GM12878 (cell line): ENCODE results near the gene TRAF7. TPM values are rescaled to one million over a fixed set of nuclear protein-coding genes. Genes with fewer than 3 reads are reported as not detected.

ENCODE experiments used
- BHLHE40 ChIP-seq, 2 experiments: fragments of 450-650 bp in 1 of 2; IDR thresholded peaks; 2 replicates each; pipeline ENCODE4 v1.6.1; 2011 to 2017; ENCODE audit warnings: low read depth in 2 of 2, borderline replicate concordance in 1 of 2, improper control_type of control experiment in 1 of 2, low read length in 1 of 2, mild to moderate bottlenecking in 1 of 2
- CBX3 ChIP-seq: fragments of 200-600 bp; sonication (generic); IDR thresholded peaks from 2 replicates; pipeline ENCODE4 v1.6.1; 2016; ENCODE audit warnings: low read depth, borderline replicate concordance
- EED ChIP-seq: sonication (generic); IDR thresholded peaks from 2 replicates; pipeline ENCODE4 v1.6.1; 2016; ENCODE audit warnings: antibody characterized with exemption, low read depth
- HDAC6 ChIP-seq: fragments of 200-600 bp; sonication (generic); IDR thresholded peaks from one replicate; pipeline ENCODE4 v1.8.0; 2017; ENCODE audit warnings: antibody characterized with exemption; ENCODE audit not compliant: unreplicated experiment
- NFYA ChIP-seq: IDR thresholded peaks from 2 replicates; pipeline ENCODE4 v1.6.1; 2011; ENCODE audit warnings: low read depth, mild to moderate bottlenecking, low read length, improper control_type of control experiment, borderline replicate concordance
- NR2C2 ChIP-seq: IDR thresholded peaks from 2 replicates; pipeline ENCODE4 v1.6.1; 2011; ENCODE audit warnings: borderline replicate concordance, low read depth; ENCODE audit not compliant: control insufficient read depth, insufficient read length
- RELA ChIP-seq: fragments of 450-650 bp; IDR thresholded peaks from 2 replicates; pipeline ENCODE4 v1.8.0; 2014; ENCODE audit warnings: borderline replicate concordance; ENCODE audit not compliant: partially characterized antibody
- RUNX3 ChIP-seq: IDR thresholded peaks from 2 replicates; pipeline ENCODE4 v1.6.1; 2012; ENCODE audit warnings: low read length, inconsistent platforms
- SP1 ChIP-seq: IDR thresholded peaks from one replicate; pipeline ENCODE4 v1.6.1; 2011; ENCODE audit warnings: low read depth, low read length
- TARDBP ChIP-seq: IDR thresholded peaks from 2 replicates; pipeline ENCODE4 v1.6.1; 2016; ENCODE audit warnings: borderline replicate concordance
- TCF7 ChIP-seq: IDR thresholded peaks from 2 replicates; pipeline ENCODE4 v1.6.1; 2014; ENCODE audit warnings: antibody characterized with exemption, borderline replicate concordance
- YBX1 ChIP-seq: fragments of 450-650 bp; IDR thresholded peaks from 2 replicates; pipeline ENCODE4 v1.6.1; 2016; ENCODE audit warnings: antibody characterized with exemption
- ZNF24 ChIP-seq: fragments of 450-650 bp; IDR thresholded peaks from 2 replicates; pipeline ENCODE4 v1.6.1; 2017; ENCODE audit warnings: antibody characterized with exemption, mild to moderate bottlenecking
- ZNF622 ChIP-seq: fragments of 450-650 bp; IDR thresholded peaks from 2 replicates; pipeline ENCODE4 v1.6.1; 2017; ENCODE audit warnings: mild to moderate bottlenecking, inconsistent platforms
- polyA plus RNA-seq, 11 experiments: library from polyadenylated mRNA; depleted of rRNA in 4 of 11; unstranded in 6 of 11; stranded (reverse) in 5 of 11; fragments of >200 nt; fragmentation: Nextera tagmentation in 4 of 11; fragmentation: Illumina TruSeq in 1 of 11; extraction: Ambion mirVana in 4 of 11; extraction: Trizol in 1 of 11; gene quantifications; 1 replicate in 1 of 11; 2 replicates in 10 of 11; pipeline versions ENCODE4 v1.2.1 to v1.2.3, GENCODE V29; 2011 to 2016; ENCODE audit warnings: inconsistent platforms in 2 of 11, missing spikeins in 2 of 11, low read depth in 1 of 11
- total RNA-seq, 4 experiments: library from RNA; depleted of rRNA in 3 of 4; stranded (reverse); fragments of >200 nt in 3 of 4; fragmentation: Illumina TruSeq in 1 of 4; extraction: Trizol in 1 of 4; gene quantifications; 2 replicates each; pipeline versions ENCODE4 v1.2.1 to v1.2.3, GENCODE V29; 2013 to 2021
- TF ChIP-seq, protein P1 (sequence below): IDR thresholded peaks from 2 replicates; pipeline ENCODE4 v1.6.1; 2012; ENCODE audit warnings: mild to moderate bottlenecking, low read depth, low read length
- TF ChIP-seq, protein P2 (sequence below): IDR thresholded peaks from 2 replicates; pipeline ENCODE4 v1.6.1; 2012; ENCODE audit warnings: improper control_type of control experiment, low read depth, low read length; ENCODE audit not compliant: insufficient replicate concordance
- TF ChIP-seq, protein P3 (sequence below): IDR thresholded peaks from 2 replicates; pipeline ENCODE4 v1.6.1; 2011; ENCODE audit warnings: mild to moderate bottlenecking, low read depth, low read length, moderate library complexity; ENCODE audit not compliant: insufficient replicate concordance
- TF ChIP-seq, protein P4 (sequence below): fragments of 450-650 bp; IDR thresholded peaks from 2 replicates; pipeline ENCODE4 v1.6.1; 2017; ENCODE audit warnings: mild to moderate bottlenecking

The TRAF7 gene
- total and polyA plus RNA-seq, 10 of the 15 experiments (the other 5 are each of a cell fraction or from before 2014, with no cell fraction given), result 0.61 to 87.0 (median 30.0) TPM

DNA sequence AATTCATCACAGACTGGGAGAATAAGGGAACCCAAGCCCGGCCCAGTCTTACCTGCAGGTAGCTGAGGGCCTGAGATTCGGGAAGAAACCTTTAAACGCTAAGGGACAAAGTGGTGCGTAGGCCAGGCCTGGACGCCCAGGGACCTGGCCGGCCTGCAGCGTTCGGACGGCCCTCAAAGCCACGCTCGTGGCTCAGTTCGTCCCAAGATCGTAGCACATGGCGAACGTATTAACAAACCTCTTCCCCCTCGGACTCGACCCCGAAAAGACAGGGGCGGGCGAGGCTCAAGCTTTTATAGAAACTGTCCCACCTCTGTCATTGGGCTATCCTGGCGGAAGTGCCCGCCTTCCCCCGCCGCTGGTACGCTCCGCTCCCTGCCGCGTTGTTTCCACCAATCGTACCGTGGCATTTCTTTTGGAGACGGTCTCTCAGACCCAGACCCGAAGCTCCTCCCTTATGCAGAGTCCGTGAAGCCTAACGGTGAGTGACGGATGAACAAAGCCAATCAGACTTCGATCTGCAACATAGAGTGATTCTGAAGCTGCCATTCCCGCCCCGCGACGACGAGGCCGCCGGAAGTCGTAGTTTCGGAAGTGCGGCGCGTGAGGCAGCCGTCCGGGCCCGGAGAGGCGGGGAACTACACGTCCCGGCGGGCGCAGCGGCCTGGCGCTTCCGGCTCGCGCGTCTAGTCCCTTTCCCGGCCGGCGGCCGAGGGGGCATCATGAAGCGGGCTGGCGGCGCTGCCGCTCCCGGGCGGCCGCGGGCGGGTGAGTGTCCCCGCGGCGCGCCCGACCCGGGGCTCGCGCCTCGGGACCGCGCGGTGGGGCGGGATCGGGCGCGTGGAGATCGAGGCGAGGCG lies at the start of gene TRAF7 (continued):
- TF ChIP-seq NFYA (peak; percentile 58), TCF7 (no peak), SP1 (peak; percentile 95), HDAC6 (peak; percentile 98), RELA (peak; percentile 66), EED (no peak), TARDBP (peak; percentile 93), NR2C2 (no peak), RUNX3 (no peak), CBX3 (no peak), ZNF622 (no peak), ZNF24 (no peak), BHLHE40 (IDR thresholded peaks at IDR 0.05; ENCODE audit: borderline replicate concordance in 1 of 2, low read depth in 2 of 2, low read length in 1 of 2) (peak; percentile 59 to 86; a peak in 3 of 4 replicates), YBX1 (no peak)
- TF ChIP-seq, protein P1, sequence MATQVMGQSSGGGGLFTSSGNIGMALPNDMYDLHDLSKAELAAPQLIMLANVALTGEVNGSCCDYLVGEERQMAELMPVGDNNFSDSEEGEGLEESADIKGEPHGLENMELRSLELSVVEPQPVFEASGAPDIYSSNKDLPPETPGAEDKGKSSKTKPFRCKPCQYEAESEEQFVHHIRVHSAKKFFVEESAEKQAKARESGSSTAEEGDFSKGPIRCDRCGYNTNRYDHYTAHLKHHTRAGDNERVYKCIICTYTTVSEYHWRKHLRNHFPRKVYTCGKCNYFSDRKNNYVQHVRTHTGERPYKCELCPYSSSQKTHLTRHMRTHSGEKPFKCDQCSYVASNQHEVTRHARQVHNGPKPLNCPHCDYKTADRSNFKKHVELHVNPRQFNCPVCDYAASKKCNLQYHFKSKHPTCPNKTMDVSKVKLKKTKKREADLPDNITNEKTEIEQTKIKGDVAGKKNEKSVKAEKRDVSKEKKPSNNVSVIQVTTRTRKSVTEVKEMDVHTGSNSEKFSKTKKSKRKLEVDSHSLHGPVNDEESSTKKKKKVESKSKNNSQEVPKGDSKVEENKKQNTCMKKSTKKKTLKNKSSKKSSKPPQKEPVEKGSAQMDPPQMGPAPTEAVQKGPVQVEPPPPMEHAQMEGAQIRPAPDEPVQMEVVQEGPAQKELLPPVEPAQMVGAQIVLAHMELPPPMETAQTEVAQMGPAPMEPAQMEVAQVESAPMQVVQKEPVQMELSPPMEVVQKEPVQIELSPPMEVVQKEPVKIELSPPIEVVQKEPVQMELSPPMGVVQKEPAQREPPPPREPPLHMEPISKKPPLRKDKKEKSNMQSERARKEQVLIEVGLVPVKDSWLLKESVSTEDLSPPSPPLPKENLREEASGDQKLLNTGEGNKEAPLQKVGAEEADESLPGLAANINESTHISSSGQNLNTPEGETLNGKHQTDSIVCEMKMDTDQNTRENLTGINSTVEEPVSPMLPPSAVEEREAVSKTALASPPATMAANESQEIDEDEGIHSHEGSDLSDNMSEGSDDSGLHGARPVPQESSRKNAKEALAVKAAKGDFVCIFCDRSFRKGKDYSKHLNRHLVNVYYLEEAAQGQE, result peak; percentile 48; the same call in 1 of the 2 replicates
- TF ChIP-seq, protein P2, sequence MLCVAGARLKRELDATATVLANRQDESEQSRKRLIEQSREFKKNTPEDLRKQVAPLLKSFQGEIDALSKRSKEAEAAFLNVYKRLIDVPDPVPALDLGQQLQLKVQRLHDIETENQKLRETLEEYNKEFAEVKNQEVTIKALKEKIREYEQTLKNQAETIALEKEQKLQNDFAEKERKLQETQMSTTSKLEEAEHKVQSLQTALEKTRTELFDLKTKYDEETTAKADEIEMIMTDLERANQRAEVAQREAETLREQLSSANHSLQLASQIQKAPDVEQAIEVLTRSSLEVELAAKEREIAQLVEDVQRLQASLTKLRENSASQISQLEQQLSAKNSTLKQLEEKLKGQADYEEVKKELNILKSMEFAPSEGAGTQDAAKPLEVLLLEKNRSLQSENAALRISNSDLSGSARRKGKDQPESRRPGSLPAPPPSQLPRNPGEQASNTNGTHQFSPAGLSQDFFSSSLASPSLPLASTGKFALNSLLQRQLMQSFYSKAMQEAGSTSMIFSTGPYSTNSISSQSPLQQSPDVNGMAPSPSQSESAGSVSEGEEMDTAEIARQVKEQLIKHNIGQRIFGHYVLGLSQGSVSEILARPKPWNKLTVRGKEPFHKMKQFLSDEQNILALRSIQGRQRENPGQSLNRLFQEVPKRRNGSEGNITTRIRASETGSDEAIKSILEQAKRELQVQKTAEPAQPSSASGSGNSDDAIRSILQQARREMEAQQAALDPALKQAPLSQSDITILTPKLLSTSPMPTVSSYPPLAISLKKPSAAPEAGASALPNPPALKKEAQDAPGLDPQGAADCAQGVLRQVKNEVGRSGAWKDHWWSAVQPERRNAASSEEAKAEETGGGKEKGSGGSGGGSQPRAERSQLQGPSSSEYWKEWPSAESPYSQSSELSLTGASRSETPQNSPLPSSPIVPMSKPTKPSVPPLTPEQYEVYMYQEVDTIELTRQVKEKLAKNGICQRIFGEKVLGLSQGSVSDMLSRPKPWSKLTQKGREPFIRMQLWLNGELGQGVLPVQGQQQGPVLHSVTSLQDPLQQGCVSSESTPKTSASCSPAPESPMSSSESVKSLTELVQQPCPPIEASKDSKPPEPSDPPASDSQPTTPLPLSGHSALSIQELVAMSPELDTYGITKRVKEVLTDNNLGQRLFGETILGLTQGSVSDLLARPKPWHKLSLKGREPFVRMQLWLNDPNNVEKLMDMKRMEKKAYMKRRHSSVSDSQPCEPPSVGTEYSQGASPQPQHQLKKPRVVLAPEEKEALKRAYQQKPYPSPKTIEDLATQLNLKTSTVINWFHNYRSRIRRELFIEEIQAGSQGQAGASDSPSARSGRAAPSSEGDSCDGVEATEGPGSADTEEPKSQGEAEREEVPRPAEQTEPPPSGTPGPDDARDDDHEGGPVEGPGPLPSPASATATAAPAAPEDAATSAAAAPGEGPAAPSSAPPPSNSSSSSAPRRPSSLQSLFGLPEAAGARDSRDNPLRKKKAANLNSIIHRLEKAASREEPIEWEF, result no peak
- TF ChIP-seq, protein P3, sequence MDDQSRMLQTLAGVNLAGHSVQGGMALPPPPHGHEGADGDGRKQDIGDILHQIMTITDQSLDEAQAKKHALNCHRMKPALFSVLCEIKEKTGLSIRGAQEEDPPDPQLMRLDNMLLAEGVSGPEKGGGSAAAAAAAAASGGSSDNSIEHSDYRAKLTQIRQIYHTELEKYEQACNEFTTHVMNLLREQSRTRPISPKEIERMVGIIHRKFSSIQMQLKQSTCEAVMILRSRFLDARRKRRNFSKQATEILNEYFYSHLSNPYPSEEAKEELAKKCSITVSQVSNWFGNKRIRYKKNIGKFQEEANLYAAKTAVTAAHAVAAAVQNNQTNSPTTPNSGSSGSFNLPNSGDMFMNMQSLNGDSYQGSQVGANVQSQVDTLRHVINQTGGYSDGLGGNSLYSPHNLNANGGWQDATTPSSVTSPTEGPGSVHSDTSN, result peak; percentile 94
- TF ChIP-seq, protein P4, sequence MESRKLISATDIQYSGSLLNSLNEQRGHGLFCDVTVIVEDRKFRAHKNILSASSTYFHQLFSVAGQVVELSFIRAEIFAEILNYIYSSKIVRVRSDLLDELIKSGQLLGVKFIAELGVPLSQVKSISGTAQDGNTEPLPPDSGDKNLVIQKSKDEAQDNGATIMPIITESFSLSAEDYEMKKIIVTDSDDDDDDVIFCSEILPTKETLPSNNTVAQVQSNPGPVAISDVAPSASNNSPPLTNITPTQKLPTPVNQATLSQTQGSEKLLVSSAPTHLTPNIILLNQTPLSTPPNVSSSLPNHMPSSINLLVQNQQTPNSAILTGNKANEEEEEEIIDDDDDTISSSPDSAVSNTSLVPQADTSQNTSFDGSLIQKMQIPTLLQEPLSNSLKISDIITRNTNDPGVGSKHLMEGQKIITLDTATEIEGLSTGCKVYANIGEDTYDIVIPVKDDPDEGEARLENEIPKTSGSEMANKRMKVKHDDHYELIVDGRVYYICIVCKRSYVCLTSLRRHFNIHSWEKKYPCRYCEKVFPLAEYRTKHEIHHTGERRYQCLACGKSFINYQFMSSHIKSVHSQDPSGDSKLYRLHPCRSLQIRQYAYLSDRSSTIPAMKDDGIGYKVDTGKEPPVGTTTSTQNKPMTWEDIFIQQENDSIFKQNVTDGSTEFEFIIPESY, result no peak
